ENCODE data around the gene FRMD4A.
"Not testable (repeated sequence)": the region's sequence is repeated elsewhere in the genome, so short reads cannot be mapped to it uniquely, and the experiment has no call there.

Gene FRMD4A

GRCh38 chr10:13902868-13903587 lies 427.7 kb downstream of the FRMD4A start:
- no peak for DNase-seq

GRCh38 chr10:13899941-13900340 lies 430.8 kb downstream of the FRMD4A start:
- DNase-seq: no peak

- DNase-seq: not testable (repeated sequence)
These were observed 434.6 kb downstream of the FRMD4A start for GRCh38 chr10:13896146-13896545.

GRCh38 chr10:13894412-13895093 lies 436.2 kb downstream of the FRMD4A start:
- no peak for DNase-seq

- DNase-seq: no peak
These were observed 436.8 kb downstream of the FRMD4A start for GRCh38 chr10:13893926-13894325.

GRCh38 chr10:13892871-13893270 lies 437.9 kb downstream of the FRMD4A start:
- DNase-seq: no peak

- DNase-seq: no peak
These were observed 438.7 kb downstream of the FRMD4A start for GRCh38 chr10:13892001-13892491.

- peak in 1 of 2 experiments; percentile 15 for DNase-seq
These were observed 439.4 kb downstream of the FRMD4A start for GRCh38 chr10:13891128-13892000.

- peak in 1 of 2 experiments; percentile 13 for DNase-seq
These were observed 440.2 kb downstream of the FRMD4A start for GRCh38 chr10:13890233-13891127.

GRCh38 chr10:13887761-13888160 lies 443.0 kb downstream of the FRMD4A start:
- DNase-seq: no peak

- no peak for DNase-seq
These were observed 445.3 kb downstream of the FRMD4A start for GRCh38 chr10:13885238-13885990.

GRCh38 chr10:13883636-13884444 lies 446.9 kb downstream of the FRMD4A start:
- DNase-seq: no peak

- DNase-seq: no peak
These were observed 448.5 kb downstream of the FRMD4A start for GRCh38 chr10:13882119-13882711.

- DNase-seq: no peak
These were observed 450.0 kb downstream of the FRMD4A start for GRCh38 chr10:13880760-13881159.

- no peak for DNase-seq
These were observed 453.4 kb downstream of the FRMD4A start for GRCh38 chr10:13877154-13877909.

- no peak for DNase-seq
These were observed 457.5 kb downstream of the FRMD4A start for GRCh38 chr10:13873196-13873595.

GRCh38 chr10:13872411-13872810 lies 458.3 kb downstream of the FRMD4A start:
- no peak for DNase-seq

GRCh38 chr10:13871776-13872175 lies 458.9 kb downstream of the FRMD4A start:
- no peak for DNase-seq

GRCh38 chr10:13871011-13871410 lies 459.7 kb downstream of the FRMD4A start:
- no peak for DNase-seq
